SK-N-SH treated with all-trans-retinoic acid at 6 μM for 48 hours (cell line): ENCODE results near the gene NPAS2.

ENCODE experiments used
- CREB5 ChIP-seq: fragments of 250-450 bp; sonication (Bioruptor Pico); IDR thresholded peaks from 2 replicates; pipeline ENCODE4 v1.5.1; 2020; ENCODE audit warnings: low read depth, mild to moderate bottlenecking, moderate library complexity
- CSDC2 ChIP-seq: fragments of 250-450 bp; sonication (Bioruptor Pico); IDR thresholded peaks from 2 replicates; pipeline ENCODE4 v1.5.0; 2020; ENCODE audit warnings: mild to moderate bottlenecking, moderate library complexity
- CSRNP3 ChIP-seq: fragments of 250-450 bp; sonication (Bioruptor Pico); IDR thresholded peaks from 2 replicates; pipeline ENCODE4 v1.5.1; 2021; ENCODE audit warnings: mild to moderate bottlenecking, moderate library complexity
- PATZ1 ChIP-seq: fragments of 250-450 bp; sonication (Bioruptor Pico); IDR thresholded peaks from 2 replicates; pipeline ENCODE4 v1.8.0; 2020; ENCODE audit warnings: mild to moderate bottlenecking, moderate library complexity, borderline replicate concordance
- POU6F1 ChIP-seq: fragments of 250-450 bp; sonication (Bioruptor Pico); IDR thresholded peaks from 2 replicates; pipeline ENCODE4 v1.8.0; 2021; ENCODE audit warnings: low read depth, mild to moderate bottlenecking, moderate library complexity, borderline replicate concordance
- PPARA ChIP-seq: fragments of 250-450 bp; sonication (Bioruptor Pico); IDR thresholded peaks from 2 replicates; pipeline ENCODE4 v1.5.0; 2020; ENCODE audit warnings: mild to moderate bottlenecking, borderline replicate concordance
- RARB ChIP-seq: fragments of 250-450 bp; sonication (Bioruptor Pico); IDR thresholded peaks from 2 replicates; pipeline ENCODE4 v1.8.0; 2021; ENCODE audit warnings: mild to moderate bottlenecking, moderate library complexity
- TOX ChIP-seq: fragments of 250-450 bp; sonication (Bioruptor Pico); IDR thresholded peaks from 2 replicates; pipeline ENCODE4 v1.8.0; 2021; ENCODE audit warnings: mild to moderate bottlenecking, moderate library complexity, borderline replicate concordance
- TSHZ2 ChIP-seq: fragments of 250-450 bp; sonication (Bioruptor Pico); IDR thresholded peaks from 2 replicates; pipeline ENCODE4 v1.5.0; 2020; ENCODE audit warnings: mild to moderate bottlenecking, moderate library complexity
- ZC3H10 ChIP-seq: fragments of 250-450 bp; sonication (Bioruptor Pico); IDR thresholded peaks from 2 replicates; pipeline ENCODE4 v1.5.1; 2021; ENCODE audit warnings: mild to moderate bottlenecking, moderate library complexity
- ZFP3 ChIP-seq: fragments of 250-450 bp; sonication (Bioruptor Pico); IDR thresholded peaks from 2 replicates; pipeline ENCODE4 v1.5.0; 2020; ENCODE audit warnings: mild to moderate bottlenecking, moderate library complexity
- ZFP30 ChIP-seq: fragments of 450-650 bp; formaldehyde crosslinking; IDR thresholded peaks from 2 replicates; pipeline ENCODE4 v1.5.0; 2022; ENCODE audit warnings: mild to moderate bottlenecking, moderate library complexity
- ZNF565 ChIP-seq: fragments of 450-650 bp; formaldehyde crosslinking; conservative IDR thresholded peaks from 2 replicates; pipeline ENCODE4 v1.5.0; 2020; ENCODE audit warnings: low read depth, mild to moderate bottlenecking, moderate library complexity
- ZNF70 ChIP-seq: fragments of 450-650 bp; formaldehyde crosslinking; IDR thresholded peaks from 2 replicates; pipeline ENCODE4 v1.5.0; 2020; ENCODE audit warnings: mild to moderate bottlenecking, moderate library complexity

- TF ChIP-seq ZNF70 (CRISPR knock-in tag) (no peak), PPARA (no peak), PATZ1 (CRISPR knock-in tag) (no peak), TOX (CRISPR knock-in tag) (no peak), CSRNP3 (no peak), RARB (CRISPR knock-in tag) (no peak), ZC3H10 (CRISPR knock-in tag) (no peak), ZFP30 (no peak), ZNF565 (CRISPR knock-in tag) (no peak), CSDC2 (CRISPR knock-in tag) (no peak), ZFP3 (CRISPR knock-in tag) (no peak), POU6F1 (no peak), TSHZ2 (no peak), CREB5 (CRISPR knock-in tag) (no peak)
These were observed 36.8 kb downstream of the NPAS2 start for GRCh38 chr2:100856732-100857131.
